PC-3 (cell line): ENCODE data around the gene CEP83.

Source experiments
- CTCF ChIP-seq: fragments of 300-600 bp; sonication (generic); conservative IDR thresholded peaks from 2 replicates; pipeline ENCODE4 v1.5.1; 2017; ENCODE audit warnings: antibody characterized with exemption, low read depth, mild to moderate bottlenecking, low read length
- EZH2 ChIP-seq: fragments of 300-600 bp; sonication (generic); IDR thresholded peaks from one replicate; pipeline ENCODE4 v1.6.1; 2017; ENCODE audit warnings: antibody characterized with exemption, mild to moderate bottlenecking, low read length; ENCODE audit not compliant: unreplicated experiment

- no peak for TF ChIP-seq CTCF
- TF ChIP-seq EZH2: no peak
Measured at GRCh38 chr12:94353130-94353529, 106.5 kb downstream of the CEP83 start.
